Measurements from ENCODE around the gene ZBTB48. TPM values are rescaled to one million over a fixed set of nuclear protein-coding genes. Genes with fewer than 3 reads are reported as not detected.

ZBTB48 gene
- total RNA-seq, 4 donors from 2014 or later, result 7.5 to 31.1 (median 20.0) TPM

- TF ChIP-seq CTCF (IDR thresholded peaks at IDR 0.05; ENCODE audit: low read depth), result no peak
Measured at GRCh38 chr1:6588128-6588892, 8.5 kb downstream of the ZBTB48 start.

DNA sequence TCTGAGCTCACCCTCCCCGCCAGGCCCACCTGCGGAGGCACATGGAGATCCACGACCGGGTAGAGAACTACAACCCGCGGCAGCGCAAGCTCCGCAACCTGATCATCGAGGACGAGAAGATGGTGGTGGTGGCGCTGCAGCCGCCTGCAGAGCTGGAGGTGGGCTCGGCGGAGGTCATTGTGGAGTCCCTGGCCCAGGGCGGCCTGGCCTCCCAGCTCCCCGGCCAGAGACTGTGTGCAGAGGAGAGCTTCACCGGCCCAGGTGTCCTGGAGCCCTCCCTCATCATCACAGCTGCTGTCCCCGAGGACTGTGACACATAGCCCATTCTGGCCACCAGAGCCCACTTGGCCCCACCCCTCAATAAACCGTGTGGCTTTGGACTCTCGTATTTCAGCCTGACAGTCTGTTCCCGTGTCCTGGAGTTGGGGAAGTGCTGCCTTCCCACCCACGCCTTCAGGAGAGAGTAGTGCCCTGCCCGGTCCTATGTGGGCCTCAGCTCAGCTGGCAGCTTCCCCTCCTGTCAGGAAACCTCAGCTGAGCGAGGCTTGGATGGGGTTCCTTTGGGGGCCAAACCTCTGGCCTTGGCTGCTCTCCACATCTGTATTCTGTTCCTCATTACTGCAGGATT lies 9.2 kb downstream of the ZBTB48 start:
- no peak for TF ChIP-seq CTCF (IDR thresholded peaks at IDR 0.05; ENCODE audit: low read depth)

DNA sequence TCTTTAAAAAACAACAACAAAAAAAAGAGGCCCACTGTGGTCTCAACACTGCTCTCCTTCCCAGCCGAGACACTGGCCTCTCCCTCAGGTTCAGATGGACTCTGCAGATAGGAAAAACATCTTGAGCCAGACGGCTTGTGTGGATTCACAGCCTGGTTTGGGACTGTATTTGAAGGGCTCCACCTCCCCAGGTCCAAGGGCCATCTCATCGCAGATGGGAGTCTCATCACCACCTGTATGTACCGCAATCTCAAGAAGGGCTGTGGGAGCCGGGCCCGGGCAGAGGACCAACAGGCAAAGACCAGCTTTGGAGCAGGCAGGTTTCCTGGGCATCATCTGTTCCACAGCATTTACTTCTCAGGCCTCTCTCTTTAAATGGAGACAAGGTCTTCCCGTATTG lies 10.3 kb downstream of the ZBTB48 start:
- TF ChIP-seq CTCF (IDR thresholded peaks at IDR 0.05; ENCODE audit: low read depth), result no peak

DNA sequence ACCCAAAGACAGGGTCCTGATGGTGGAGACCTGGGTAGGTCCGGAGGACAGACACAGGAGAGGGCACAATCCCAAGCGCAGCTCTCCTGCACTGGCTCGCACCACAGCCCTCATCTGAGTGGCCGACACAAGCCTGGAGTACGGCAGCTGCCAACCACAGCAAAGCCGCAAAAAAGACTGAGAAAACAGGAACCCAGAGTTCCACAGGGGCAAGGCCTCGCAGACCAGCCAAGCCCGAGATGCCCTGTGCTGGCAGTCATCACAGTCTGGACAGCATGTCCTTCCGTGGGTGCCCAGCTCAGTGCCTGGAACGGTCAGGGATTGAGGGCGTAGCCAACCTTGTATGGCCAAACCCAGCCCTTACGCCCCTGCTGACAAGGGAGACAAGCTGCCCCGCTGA lies 11.4 kb downstream of the ZBTB48 start:
- TF ChIP-seq CTCF (IDR thresholded peaks at IDR 0.05; ENCODE audit: low read depth), result no peak

- no peak for TF ChIP-seq CTCF (IDR thresholded peaks at IDR 0.05; ENCODE audit: low read depth)
Measured at GRCh38 chr1:6591644-6592043, 11.8 kb downstream of the ZBTB48 start.

GRCh38 chr1:6592441-6592840 lies 12.6 kb downstream of the ZBTB48 start:
- TF ChIP-seq CTCF (IDR thresholded peaks at IDR 0.05; ENCODE audit: low read depth), result no peak

GRCh38 chr1:6592865-6593593 lies 13.2 kb downstream of the ZBTB48 start:
- TF ChIP-seq CTCF (IDR thresholded peaks at IDR 0.05; ENCODE audit: low read depth), result no peak

Measured in subcutaneous adipose tissue (tissue), 4 donors.